ENCODE measurements around the gene CAPN1.
A peak's percentile ranks its signal among the peaks of the same experiment; 100 is the strongest.

Gene CAPN1

GRCh38 chr11:65204646-65205601 is 23.2 kb downstream of the CAPN1 start:
- peak; percentile 37 for DNase-seq

- no peak for DNase-seq
Observed at GRCh38 chr11:65205602-65205967, 23.9 kb downstream of the CAPN1 start.

GRCh38 chr11:65206441-65206841 is 24.7 kb downstream of the CAPN1 start:
- DNase-seq = no peak

GRCh38 chr11:65206901-65207300 is 25.2 kb downstream of the CAPN1 start:
- no peak for DNase-seq

- no peak for DNase-seq
Observed at GRCh38 chr11:65207918-65208784, 26.4 kb downstream of the CAPN1 start.

- DNase-seq = no peak
Observed at GRCh38 chr11:65208785-65209710, 27.3 kb downstream of the CAPN1 start.

GRCh38 chr11:65209711-65210360 is 28.1 kb downstream of the CAPN1 start:
- DNase-seq = no peak

- DNase-seq = no peak
Observed at GRCh38 chr11:65210361-65210731, 28.6 kb downstream of the CAPN1 start.

GRCh38 chr11:65210748-65211147 is 29.0 kb downstream of the CAPN1 start:
- DNase-seq = no peak

- DNase-seq = no peak
Observed at GRCh38 chr11:65211293-65212105, 29.8 kb downstream of the CAPN1 start.

- no peak for DNase-seq
Observed at GRCh38 chr11:65212226-65212801, 30.6 kb downstream of the CAPN1 start.

GRCh38 chr11:65213322-65214211 is 31.8 kb downstream of the CAPN1 start:
- no peak for DNase-seq

- DNase-seq = no peak
Observed at GRCh38 chr11:65214212-65214845, 32.6 kb downstream of the CAPN1 start.

GRCh38 chr11:65215441-65216076 is 33.8 kb downstream of the CAPN1 start:
- DNase-seq = no peak

- DNase-seq = no peak
Observed at GRCh38 chr11:65216830-65217229, 35.1 kb downstream of the CAPN1 start.

GRCh38 chr11:65217441-65218423 is 36.0 kb downstream of the CAPN1 start:
- no peak for DNase-seq

GRCh38 chr11:65218446-65218845 is 36.7 kb downstream of the CAPN1 start:
- DNase-seq = no peak

GRCh38 chr11:65219930-65220213 is 38.1 kb downstream of the CAPN1 start:
- no peak for DNase-seq
